A673 (cell line): ENCODE measurements around the gene RHBG. TPM values are rescaled to one million over a fixed set of nuclear protein-coding genes. Genes with fewer than 3 reads are reported as not detected.

Experiments used
- BruUV-seq: library from RNA; stranded (reverse); fragments of 400-500 nt; replicated peaks from 2 replicates; lab custom pipeline; 2021; lab: Mats Ljungman, UMichigan
- CTCF ChIA-PET: fragments of 300-600 bp; sonication (Branson Sonifier 250); formaldehyde crosslinking; loops from one replicate; lab custom pipeline; 2022; ENCODE audit warnings: antibody characterized with exemption; lab: Charles Lee
- POLR2A ChIA-PET: fragments of 300-600 bp; sonication (Branson Sonifier 250); formaldehyde crosslinking; loops from one replicate; lab custom pipeline; 2022; ENCODE audit warnings: antibody characterized with exemption; ENCODE audit not compliant: low non-redundant PET; lab: Charles Lee
- DNase-seq: peaks from one replicate; pipeline ENCODE4 v3.0.0-alpha.2; 2015; ENCODE audit warnings: low spot score
- H3K27ac ChIP-seq: fragments of 200-600 bp; sonication (generic); 2 replicates; pipeline ENCODE4 v1.5.1; 2016; ENCODE audit warnings: mixed run types, low read depth, mild to moderate bottlenecking, mixed read lengths, antibody characterized with exemption, low read length; ENCODE audit not compliant: poor library complexity, severe bottlenecking
- H3K27me3 ChIP-seq: fragments of 200-600 bp; sonication (generic); replicated peaks from 2 replicates; pipeline ENCODE4 v1.6.1; 2017; ENCODE audit warnings: mixed run types, low read depth, mild to moderate bottlenecking, mixed read lengths, antibody characterized with exemption, low read length; ENCODE audit not compliant: insufficient read depth, poor library complexity
- H3K36me3 ChIP-seq: fragments of 200-600 bp; sonication (generic); 2 replicates; pipeline ENCODE4 v1.6.1; 2016; ENCODE audit warnings: mixed run types, mild to moderate bottlenecking, mixed read lengths, antibody characterized with exemption, low read length; ENCODE audit not compliant: insufficient read depth, poor library complexity, severe bottlenecking
- H3K4me1 ChIP-seq: fragments of 200-600 bp; sonication (generic); 2 replicates; pipeline ENCODE4 v1.6.1; 2017; ENCODE audit warnings: mixed run types, mild to moderate bottlenecking, mixed read lengths, antibody characterized with exemption, low read length; ENCODE audit not compliant: insufficient read depth, poor library complexity, severe bottlenecking
- H3K4me3 ChIP-seq: fragments of 200-600 bp; sonication (generic); 2 replicates; pipeline ENCODE4 v1.5.1; 2016; ENCODE audit warnings: low read depth, mixed run types, mild to moderate bottlenecking, mixed read lengths, low read length; ENCODE audit not compliant: poor library complexity, severe bottlenecking
- H3K9me3 ChIP-seq: fragments of 200-600 bp; sonication (generic); 2 replicates; pipeline ENCODE4 v1.6.1; 2016; ENCODE audit warnings: mixed run types, low read depth, mild to moderate bottlenecking, mixed read lengths, antibody characterized with exemption, low read length; ENCODE audit not compliant: poor library complexity, severe bottlenecking
- EZH2 ChIP-seq: fragments of 200-600 bp; sonication (generic); IDR thresholded peaks from 2 replicates; pipeline ENCODE4 v1.6.1; 2017; ENCODE audit warnings: borderline replicate concordance, low read depth, mild to moderate bottlenecking, mixed read lengths, antibody characterized with exemption, low read length; ENCODE audit not compliant: poor library complexity, severe bottlenecking
- intact Hi-C: fragments of 100-400 bp; cut with micrococcal nuclease; formaldehyde crosslinking; loops from one replicate; pipeline ENCODE4 v1.10.0; 2022; ENCODE audit not compliant: unreplicated experiment
- total RNA-seq: library from RNA; stranded (reverse); gene quantifications from 2 replicates; pipeline ENCODE4 v1.2.3, GENCODE V29; 2021
- TF ChIP-seq, protein P1 (sequence below): fragments of 300-800, 200-600 bp; sonication (generic); conservative IDR thresholded peaks from 2 replicates; pipeline ENCODE4 v1.5.1; 2017; ENCODE audit warnings: low read depth, mild to moderate bottlenecking, antibody characterized with exemption, low read length, moderate library complexity, mixed read lengths

The RHBG gene
- total RNA-seq, 1 experiment from 2014 or later: not detected

DNA sequence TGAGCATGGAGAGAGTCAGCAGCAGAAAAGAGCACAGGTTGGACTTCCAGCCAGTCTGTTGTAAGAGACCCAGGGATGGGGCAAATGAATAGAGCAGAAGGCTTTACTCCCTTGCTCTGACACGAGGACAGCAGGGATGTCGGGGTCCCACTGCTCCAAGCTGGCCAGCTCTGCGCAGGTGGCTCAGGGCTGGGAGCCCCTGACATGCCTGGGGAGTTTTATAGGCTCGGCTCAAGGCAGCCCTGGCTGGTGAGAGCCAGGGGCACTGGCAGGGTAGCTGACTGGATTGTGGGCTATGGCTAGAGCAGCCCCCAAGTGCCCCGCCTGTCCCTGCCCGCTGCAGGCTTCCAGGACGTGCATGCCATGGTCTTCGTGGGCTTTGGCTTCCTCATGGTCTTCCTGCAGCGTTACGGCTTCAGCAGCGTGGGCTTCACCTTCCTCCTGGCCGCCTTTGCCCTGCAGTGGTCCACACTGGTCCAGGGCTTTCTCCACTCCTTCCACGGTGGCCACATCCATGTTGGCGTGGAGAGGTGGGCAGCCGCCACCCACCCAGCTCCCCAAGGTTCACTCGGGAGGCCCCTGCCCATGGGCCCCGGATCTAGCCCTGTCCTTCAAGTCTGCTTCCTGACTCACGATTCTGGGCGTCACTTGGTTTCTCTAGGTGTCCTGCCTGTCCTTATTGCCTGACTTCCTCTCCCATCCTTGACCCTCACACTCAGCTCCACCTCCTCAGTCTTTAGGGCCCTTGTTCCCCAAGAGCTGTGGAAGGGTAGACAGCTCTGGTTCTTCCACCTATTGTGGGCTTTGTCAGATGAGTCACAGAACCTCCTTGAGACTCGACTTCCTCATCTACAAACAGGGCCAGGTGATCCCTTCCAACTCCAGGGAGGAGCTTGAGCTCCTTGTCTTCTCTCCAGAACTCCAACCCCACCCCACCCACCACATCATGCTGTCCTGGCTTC lies 8.2 kb downstream of the RHBG start:
- Histone ChIP-seq H3K9me3 (no peaks in the 10 kb centered on the region), H3K27ac (no peak overlapping the region), H3K4me1 (no peaks in the 10 kb centered on the region), H3K36me3 (no peaks in the 10 kb centered on the region), H3K4me3 (no peak overlapping the region), H3K27me3 (no peaks in the 10 kb centered on the region)
- no peak for TF ChIP-seq EZH2
- ChIA-PET POLR2A (interaction anchor here (0.6 kb wide), 1 partner anchor 123 kb away, joined by 4 read pairs; the partner anchor contains the start of gene MEF2D), CTCF (interaction anchor here (1.1 kb wide), 1 partner anchor 9 kb away, joined by 4 read pairs; no protein-coding TSS in a partner anchor)
- intact Hi-C loops: no loop called here
- no peak for DNase-seq
- BruUV-seq: no TSS peak

DNA sequence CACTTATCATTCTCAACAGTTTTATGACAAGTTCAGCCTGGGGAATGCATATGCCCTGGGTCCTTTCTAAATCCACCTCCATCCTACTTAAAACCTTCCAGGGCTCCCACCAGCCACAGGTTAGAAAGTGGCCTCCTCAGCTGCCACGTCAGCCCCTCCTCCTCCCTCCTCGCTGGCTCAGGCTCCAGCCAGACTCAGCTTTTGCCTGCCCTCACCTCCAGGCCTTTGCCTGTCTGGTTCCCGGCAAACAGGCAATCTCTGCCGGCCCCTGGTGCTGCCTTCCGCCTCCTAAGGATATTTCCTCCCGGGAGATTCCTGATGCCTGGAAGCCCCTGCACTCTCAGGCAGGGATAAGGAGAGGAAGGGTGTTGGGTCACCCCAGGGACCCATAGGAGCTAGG lies 9.5 kb downstream of the RHBG start:
- intact Hi-C loops: no loop called here
- TF ChIP-seq, protein P1, sequence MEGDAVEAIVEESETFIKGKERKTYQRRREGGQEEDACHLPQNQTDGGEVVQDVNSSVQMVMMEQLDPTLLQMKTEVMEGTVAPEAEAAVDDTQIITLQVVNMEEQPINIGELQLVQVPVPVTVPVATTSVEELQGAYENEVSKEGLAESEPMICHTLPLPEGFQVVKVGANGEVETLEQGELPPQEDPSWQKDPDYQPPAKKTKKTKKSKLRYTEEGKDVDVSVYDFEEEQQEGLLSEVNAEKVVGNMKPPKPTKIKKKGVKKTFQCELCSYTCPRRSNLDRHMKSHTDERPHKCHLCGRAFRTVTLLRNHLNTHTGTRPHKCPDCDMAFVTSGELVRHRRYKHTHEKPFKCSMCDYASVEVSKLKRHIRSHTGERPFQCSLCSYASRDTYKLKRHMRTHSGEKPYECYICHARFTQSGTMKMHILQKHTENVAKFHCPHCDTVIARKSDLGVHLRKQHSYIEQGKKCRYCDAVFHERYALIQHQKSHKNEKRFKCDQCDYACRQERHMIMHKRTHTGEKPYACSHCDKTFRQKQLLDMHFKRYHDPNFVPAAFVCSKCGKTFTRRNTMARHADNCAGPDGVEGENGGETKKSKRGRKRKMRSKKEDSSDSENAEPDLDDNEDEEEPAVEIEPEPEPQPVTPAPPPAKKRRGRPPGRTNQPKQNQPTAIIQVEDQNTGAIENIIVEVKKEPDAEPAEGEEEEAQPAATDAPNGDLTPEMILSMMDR: no peak
- TF ChIP-seq EZH2: no peak
- ChIA-PET POLR2A (no interaction called here), CTCF (interaction anchor here (0.6 kb wide), 1 partner anchor 110 kb away, joined by 3 read pairs; no protein-coding TSS in a partner anchor)
- H3K4me3 ChIP-seq: no peak overlapping the region
- BruUV-seq: no TSS peak
- H3K4me1 ChIP-seq: no peaks in the 10 kb centered on the region
- no peaks in the 10 kb centered on the region for H3K36me3 ChIP-seq
- H3K9me3 ChIP-seq: no peaks in the 10 kb centered on the region
- no peak overlapping the region for H3K27ac ChIP-seq
- no peak for DNase-seq
- H3K27me3 ChIP-seq: no peaks in the 10 kb centered on the region

DNA sequence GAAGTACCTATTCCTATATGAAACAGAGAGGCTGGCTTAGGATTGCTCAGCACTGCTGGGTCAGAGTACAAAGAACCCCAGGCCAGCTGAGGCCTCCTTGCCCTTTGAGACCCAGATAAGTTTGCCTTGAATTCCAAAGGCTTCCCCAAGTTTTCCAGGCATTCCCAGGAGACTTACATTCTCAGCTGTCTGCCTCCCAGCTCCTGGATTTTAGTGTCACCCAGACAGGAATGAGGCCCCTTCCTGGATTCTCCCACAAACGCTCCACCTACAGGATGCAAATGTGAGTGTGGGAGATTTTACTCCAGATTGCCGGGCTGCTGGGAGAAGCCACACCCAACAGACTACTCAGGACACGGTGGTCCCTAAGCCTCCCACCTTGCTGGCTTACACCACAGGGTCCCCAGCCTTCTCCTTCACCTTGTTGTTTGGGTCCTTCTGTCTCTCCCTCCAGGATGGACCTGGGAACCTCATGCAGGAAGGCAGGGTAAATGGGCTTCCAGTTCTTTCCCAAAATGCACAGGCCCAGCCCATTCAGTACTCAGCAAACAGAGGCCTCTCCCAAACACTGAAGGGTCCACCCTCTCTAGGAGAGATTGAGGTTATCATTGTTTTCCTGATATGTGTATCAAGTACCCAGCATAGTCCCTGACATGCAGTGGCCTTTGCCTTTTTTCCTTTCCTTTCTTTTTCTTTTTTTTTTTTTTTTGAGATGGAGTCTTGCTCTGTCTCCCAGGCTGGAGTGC lies 10.6 kb downstream of the RHBG start:
- POLR2A ChIA-PET: no interaction called here
- BruUV-seq: no TSS peak
- intact Hi-C loops: loop anchor here (5.0 kb wide), 1 partner anchor 228 kb away; no protein-coding TSS in a partner anchor
- TF ChIP-seq EZH2: no peak
- TF ChIP-seq, protein P1: 0 out of 2 replicates have a peak, but pooled peaks have one; percentile 10
- Histone ChIP-seq H3K36me3 (no peaks in the 10 kb centered on the region), H3K27ac (no peak overlapping the region), H3K4me3 (no peak overlapping the region), H3K9me3 (no peaks in the 10 kb centered on the region), H3K4me1 (no peaks in the 10 kb centered on the region), H3K27me3 (no peaks in the 10 kb centered on the region)
- CTCF ChIA-PET: interaction anchor here (0.6 kb wide), 1 partner anchor 109 kb away, joined by 3 read pairs; no protein-coding TSS in a partner anchor
- DNase-seq: peak; percentile 37
